ENCODE results near the gene UQCRC1. TPM values are rescaled to one million over a fixed set of nuclear protein-coding genes. Genes with fewer than 3 reads are reported as not detected.

Gene UQCRC1
- total RNA-seq, 1 experiment from 2014 or later = 288 TPM

DNA sequence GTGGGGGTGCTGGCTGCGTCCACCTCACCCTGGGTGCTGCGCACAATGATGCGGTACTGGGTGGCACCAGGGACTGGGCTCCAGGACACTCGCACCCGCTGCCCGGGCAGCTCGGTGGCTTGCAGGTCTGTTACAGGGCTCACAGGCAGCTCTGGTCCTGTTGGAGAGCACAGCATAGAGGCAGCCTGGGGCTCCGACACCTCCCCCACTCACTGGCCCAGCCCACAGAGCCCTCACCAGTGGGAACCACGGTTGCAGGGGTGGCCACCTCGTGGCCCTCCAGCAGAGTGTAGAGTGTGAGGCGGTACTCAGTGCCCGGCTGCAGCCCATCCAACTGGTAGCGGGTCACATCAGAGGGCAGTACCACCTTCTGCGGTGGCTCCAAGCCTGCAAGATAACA is 18.0 kb downstream of the UQCRC1 start:
- no peak for DNase-seq (ENCODE audit: low read depth, low spot score)
- in situ Hi-C loops (cut with HindIII; ENCODE audit: low pct_unique_long_range_greater_than_20kb, low sequenced_read_pairs) = no loop called here

DNA sequence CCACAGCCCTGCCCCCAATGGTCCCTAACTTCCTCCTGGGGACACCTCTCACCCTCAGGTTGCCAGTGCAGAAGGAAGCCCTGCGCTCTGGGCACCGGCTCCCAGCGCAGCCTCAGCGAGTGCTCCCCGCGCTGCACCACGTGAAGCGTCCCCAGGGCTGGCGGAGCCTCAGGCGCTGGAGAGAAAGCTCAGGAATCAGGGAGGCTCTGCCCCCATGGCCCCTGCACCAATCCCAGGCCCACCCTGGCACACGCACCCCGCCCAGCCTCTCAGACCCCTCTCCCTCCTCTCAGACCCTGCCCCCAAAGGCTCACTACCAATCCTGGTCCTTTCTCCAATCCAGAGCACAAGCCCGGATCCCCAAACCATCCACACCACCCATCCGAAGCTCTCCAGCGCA is 21.2 kb downstream of the UQCRC1 start:
- DNase-seq (ENCODE audit: low read depth, low spot score) = no peak
- in situ Hi-C loops (cut with HindIII; ENCODE audit: low pct_unique_long_range_greater_than_20kb, low sequenced_read_pairs) = no loop called here

DNA sequence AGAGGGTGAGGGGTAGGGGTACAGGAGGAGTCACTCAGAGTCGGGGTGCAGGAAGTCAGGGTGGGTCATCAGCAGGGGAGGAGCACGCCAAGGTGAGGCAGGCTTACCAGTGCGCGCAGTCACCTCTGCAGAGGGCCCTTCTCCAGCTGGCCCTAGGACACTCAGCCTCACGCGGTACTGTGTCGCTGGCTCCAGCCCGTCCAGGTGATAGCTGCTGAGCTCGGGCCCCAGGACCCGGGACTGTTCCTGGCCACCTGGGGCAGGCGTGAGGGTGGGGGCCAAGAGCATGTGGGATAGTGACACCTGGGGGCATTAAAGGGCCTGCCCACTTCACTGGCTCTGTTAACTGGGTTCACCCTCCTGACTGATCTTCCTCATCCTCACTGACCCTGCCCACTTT is 21.8 kb downstream of the UQCRC1 start:
- DNase-seq (ENCODE audit: low read depth, low spot score) = no peak
- in situ Hi-C loops (cut with HindIII; ENCODE audit: low pct_unique_long_range_greater_than_20kb, low sequenced_read_pairs) = no loop called here

DNA sequence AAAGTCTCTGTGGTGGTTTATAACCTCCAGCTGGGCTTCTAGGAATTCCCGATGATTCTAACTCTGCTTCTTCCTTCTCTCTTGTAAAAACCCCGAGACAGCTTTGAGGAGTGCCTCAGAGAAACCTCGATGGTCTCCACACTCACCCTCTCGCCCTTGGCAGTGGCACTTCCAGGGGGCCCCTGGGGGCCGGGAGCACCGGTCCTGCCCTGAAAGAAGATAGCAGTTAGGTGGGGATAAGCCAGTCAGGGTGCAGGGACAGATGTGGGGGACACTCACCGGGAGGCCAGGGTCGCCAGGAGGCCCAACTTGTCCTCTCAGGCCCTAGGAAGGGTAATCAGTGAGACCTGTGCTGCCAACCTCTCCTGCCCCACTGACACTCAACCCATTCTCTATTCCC is 24.0 kb downstream of the UQCRC1 start:
- no peak for DNase-seq (ENCODE audit: low read depth, low spot score)
- in situ Hi-C loops (cut with HindIII; ENCODE audit: low pct_unique_long_range_greater_than_20kb, low sequenced_read_pairs) = no loop called here

DNA sequence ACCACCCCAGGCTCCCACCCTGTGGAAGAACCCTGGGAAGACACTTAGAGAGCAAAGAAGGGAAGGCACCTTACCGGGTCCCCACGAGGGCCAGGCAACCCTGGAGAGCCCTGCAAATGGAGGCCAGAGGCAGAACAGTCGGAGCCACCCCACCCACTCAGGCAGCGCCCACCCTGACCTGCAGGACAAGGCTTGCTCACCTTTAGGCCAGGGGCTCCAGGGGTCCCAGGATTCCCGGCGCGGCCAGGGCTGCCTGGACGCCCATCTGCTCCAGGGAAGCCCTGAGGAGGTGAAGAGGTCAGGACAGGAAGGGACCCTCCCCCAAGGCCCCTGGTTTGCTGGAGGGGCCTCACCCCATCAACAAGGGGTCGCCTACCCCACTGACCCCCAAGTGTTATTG is 24.6 kb downstream of the UQCRC1 start:
- DNase-seq (ENCODE audit: low read depth, low spot score) = no peak
- in situ Hi-C loops (cut with HindIII; ENCODE audit: low pct_unique_long_range_greater_than_20kb, low sequenced_read_pairs) = no loop called here

DNA sequence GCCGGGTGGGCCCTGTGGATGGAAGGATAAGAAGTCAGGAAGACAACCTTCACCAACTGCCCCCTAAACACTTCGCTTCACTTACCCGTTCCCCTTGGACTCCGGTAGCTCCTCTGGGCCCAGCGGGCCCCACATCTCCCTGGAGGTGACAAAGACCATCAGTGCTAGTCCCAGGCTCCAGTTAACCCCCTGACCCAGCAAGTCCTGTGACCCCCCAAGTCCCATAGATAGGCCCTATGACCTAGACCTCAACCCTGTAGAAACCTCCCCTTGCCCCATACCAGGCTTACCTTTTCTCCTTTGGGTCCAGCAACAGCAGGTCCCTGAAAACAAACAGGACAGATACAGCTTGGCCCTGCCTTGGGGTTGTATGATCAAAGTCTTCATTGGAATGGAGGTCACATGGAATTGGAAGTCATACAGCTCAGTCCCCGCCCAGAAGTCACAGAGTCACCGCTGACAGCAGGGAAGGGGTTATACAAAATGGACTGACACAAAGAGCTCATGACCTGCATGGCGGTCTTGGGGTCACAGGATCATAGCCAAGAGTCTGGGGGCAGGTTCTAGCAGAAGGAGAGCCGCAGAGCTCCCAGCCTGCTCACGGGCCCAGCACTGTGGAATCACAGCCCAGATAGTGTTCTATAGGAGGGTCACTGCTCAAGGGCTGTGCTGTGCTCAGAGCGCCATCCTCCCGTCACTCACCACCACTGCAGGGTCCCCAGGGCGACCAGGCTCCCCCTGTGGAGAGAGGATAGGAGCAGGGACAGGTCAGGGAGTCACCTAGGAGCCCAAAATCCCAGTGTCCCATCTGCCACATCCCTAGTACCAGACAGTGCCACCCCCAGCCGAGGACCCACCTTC is 27.6 kb downstream of the UQCRC1 start:
- in situ Hi-C loops (cut with HindIII; ENCODE audit: low pct_unique_long_range_greater_than_20kb, low sequenced_read_pairs) = no loop called here
- no peak for DNase-seq (ENCODE audit: low read depth, low spot score)

DNA sequence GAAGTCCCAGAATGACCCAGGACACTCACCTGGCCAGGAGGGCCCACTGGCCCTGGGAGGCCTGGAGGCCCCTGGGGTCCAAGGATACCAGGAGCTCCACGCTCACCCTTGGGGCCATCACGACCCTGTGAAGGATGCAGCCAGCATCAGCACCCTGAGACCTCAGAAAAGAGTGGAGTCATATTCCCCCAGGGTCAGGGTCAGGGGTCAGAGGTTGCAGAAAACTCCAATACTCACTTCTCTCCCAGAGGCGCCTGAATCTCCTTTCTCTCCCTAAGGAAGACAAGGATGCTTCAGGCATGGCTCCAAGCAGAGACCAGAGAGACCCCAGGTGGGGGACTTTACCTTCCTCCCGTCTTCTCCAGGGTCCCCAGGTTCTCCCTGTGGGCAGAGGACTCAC is 32.8 kb downstream of the UQCRC1 start:
- no peak for DNase-seq (ENCODE audit: low read depth, low spot score)
- in situ Hi-C loops (cut with HindIII; ENCODE audit: low pct_unique_long_range_greater_than_20kb, low sequenced_read_pairs) = no loop called here

DNA sequence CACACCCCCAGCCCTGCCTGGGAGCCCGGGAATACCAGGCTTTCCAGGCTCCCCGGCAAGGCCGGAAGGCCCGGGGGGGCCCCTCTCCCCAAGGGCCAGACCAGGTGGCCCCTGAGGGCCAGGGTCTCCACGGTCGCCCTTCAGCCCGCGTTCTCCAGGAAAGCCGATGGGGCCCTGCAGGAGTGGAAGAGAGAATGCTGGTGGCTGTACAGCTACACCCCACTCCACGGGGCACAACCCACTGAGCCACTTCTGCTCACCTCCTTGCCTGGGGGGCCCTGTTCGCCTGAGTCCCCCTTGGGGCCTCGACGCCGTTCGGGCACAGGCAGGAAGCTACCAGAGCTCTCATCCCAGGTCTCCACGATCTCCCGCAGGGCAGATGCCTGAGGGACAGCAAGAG is 34.1 kb downstream of the UQCRC1 start:
- in situ Hi-C loops (cut with HindIII; ENCODE audit: low pct_unique_long_range_greater_than_20kb, low sequenced_read_pairs) = no loop called here
- no peak for DNase-seq (ENCODE audit: low read depth, low spot score)

DNA sequence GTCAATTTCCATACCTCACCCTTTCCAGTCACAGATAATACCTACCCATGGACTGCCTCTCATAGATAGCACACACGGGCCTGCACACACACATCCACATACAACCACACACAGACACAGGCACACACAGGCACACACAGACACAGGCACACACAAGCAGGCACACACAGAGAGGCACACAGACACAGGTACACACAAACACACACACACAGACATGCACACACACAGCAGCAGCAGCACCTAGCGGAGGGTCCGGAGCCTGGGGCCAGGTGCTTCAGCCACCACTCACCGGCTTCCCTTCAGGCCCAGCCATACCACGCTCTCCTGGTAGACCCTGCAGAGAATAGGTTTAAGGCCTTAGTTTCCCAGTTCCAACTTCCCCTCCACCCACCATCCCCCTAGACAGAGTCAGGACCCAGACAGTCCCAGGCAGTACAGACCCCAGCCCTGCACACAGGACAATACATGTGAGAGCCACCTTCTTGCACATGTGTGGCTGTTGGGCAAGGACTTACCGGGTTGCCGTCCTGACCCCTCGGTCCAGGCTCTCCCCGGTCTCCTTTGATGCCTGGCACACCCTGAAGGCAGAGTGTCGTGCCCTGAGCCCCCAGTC is 35.4 kb downstream of the UQCRC1 start:
- no peak for DNase-seq (ENCODE audit: low read depth, low spot score)
- in situ Hi-C loops (cut with HindIII; ENCODE audit: low pct_unique_long_range_greater_than_20kb, low sequenced_read_pairs) = no loop called here

DNA sequence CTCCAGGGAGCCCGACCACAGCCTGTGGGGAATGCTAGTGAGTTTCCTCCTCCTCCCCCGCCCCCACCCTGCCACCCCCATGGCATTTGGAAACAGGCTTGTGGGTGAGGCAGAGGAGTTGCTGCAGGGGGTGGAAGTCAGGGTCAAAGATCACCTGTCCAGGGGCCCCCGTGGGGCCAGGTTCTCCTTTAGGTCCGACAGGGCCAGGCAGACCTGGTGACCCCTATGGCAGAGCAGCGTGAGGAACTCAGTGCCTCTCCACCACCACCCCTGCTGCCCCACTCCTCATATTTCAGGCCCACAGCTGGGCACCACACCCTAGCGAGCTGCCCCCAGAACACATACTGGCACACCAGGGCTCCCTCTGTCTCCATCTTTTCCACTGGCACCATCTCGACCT is 36.9 kb downstream of the UQCRC1 start:
- in situ Hi-C loops (cut with HindIII; ENCODE audit: low pct_unique_long_range_greater_than_20kb, low sequenced_read_pairs) = no loop called here
- no peak for DNase-seq (ENCODE audit: low read depth, low spot score)

DNA sequence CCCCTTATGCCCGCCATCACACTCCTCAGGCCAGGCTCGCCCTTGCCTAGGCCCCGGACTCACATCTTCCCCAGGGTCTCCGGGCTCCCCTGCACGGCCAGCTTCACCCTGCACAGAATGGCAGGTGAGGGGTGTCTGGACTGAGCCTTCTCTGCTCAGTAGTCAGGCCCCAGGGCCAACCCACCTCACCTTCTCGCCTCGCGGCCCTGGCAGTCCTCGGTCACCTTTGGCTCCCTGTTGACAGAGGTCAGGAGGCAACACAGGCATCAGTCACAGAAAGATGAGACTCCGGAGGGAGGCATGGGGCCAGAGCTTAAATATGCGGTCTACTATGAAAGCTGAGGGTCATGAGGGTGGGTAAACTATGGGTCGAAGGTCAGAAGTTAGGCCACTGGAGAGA is 37.5 kb downstream of the UQCRC1 start:
- DNase-seq (ENCODE audit: low read depth, low spot score) = no peak
- in situ Hi-C loops (cut with HindIII; ENCODE audit: low pct_unique_long_range_greater_than_20kb, low sequenced_read_pairs) = no loop called here

DNA sequence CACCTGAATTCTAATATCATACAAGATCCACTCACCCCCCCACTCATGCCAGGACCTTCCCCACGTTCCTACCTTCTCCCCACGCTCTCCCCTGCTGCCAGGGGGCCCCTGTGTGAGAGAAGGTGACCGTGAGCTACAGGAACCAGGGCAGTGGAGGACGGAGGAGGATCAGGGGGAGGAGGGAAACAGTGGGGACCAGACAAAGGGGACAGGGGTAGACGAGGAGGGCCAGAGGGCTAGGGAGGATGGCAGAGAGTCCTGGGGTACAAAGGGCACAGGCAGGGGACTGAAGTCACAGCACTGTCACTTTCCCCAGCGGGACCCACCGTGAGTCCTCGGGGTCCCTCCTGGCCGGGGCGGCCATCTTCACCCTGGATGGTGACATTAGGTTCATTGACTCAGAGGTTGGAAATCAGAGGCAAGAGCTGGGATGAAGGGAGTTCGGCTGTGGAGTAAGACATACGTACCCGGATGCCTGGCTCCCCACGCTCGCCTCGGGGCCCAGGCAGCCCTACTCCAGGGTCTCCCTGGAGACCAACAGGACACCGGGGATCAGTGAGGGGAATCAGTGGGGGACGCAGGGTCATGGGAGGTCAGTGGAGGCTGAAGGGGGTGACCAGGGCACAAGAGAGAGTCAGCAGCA is 39.5 kb downstream of the UQCRC1 start:
- in situ Hi-C loops (cut with HindIII; ENCODE audit: low pct_unique_long_range_greater_than_20kb, low sequenced_read_pairs) = no loop called here
- no peak for DNase-seq (ENCODE audit: low read depth, low spot score)

DNA sequence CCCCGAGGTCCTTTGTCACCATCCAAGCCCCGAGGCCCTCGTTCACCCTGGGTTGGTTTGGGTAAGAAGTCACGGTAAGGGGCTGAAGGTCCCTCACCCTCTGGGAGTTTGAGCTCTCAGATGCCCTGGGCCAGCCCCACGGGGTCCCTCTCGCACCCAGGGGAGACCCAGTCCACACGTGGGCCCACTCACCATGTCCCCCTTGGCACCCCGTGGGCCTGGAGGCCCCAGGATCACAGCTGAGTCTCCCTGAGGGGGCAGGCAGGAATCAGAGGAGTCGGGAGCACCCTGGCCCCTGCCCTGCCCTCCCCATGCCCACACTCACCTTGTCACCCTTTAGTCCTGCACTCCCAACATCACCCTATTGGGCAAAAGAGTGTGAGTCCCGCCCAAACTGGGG is 40.0 kb downstream of the UQCRC1 start:
- in situ Hi-C loops (cut with HindIII; ENCODE audit: low pct_unique_long_range_greater_than_20kb, low sequenced_read_pairs) = no loop called here
- no peak for DNase-seq (ENCODE audit: low read depth, low spot score)

DNA sequence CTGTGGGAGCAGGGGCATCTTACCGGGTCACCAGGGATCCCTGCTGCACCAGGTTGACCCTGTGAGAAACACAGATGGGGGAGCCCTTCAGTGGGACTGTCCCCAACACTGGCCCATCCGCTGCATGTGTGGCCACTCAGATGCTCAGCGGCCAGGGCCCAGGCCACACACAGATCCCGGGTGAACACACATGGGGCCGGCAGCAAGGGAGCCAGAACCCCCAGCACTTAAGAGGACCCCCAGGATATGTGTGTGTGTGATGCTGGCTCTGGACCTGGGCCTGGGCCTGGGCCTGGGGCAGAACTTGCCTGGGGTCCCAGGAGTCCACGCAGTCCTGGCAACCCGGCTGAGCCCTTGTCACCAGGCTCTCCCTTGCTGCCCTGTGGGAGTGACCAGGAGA is 41.0 kb downstream of the UQCRC1 start:
- no peak for DNase-seq (ENCODE audit: low read depth, low spot score)
- in situ Hi-C loops (cut with HindIII; ENCODE audit: low pct_unique_long_range_greater_than_20kb, low sequenced_read_pairs) = no loop called here

DNA sequence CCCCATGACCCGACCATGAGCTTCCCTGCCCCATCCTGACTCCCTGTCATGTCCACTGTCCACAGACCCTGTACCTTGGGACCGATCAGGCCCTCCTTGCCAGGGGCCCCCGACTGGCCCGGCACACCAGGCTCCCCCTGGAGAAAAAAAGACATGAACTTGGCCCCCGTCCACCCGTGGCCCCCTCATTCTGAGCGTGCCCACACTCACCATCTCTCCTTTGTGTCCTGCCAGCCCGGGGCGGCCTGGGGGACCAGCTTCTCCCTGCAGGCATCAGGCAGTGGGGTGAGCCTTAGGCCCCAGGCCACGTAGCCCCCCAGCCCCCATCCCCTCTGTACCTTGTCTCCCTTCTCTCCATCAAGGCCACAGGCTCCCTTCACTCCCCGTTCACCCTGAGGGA is 41.9 kb downstream of the UQCRC1 start:
- in situ Hi-C loops (cut with HindIII; ENCODE audit: low pct_unique_long_range_greater_than_20kb, low sequenced_read_pairs) = no loop called here
- DNase-seq (ENCODE audit: low read depth, low spot score) = no peak

DNA sequence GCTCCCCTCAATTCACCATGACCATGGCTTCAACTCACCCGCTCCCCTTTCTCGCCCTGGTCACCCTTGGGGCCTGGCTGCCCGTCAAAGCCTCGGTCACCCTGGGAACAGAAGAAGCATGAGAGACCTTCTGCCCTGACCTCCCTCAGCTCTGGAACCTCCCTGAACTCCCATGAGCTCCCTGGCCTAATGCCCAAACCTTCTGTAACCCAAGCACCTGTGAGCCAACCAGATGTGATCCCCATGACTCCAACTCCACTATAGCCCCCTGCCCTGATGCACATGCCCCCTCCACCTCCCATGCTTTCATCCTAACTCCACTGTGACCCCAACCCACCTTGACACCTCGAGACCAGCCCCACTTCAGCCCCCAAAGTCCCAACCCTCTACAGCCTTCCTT is 42.4 kb downstream of the UQCRC1 start:
- DNase-seq (ENCODE audit: low read depth, low spot score) = no peak
- in situ Hi-C loops (cut with HindIII; ENCODE audit: low pct_unique_long_range_greater_than_20kb, low sequenced_read_pairs) = no loop called here

DNA sequence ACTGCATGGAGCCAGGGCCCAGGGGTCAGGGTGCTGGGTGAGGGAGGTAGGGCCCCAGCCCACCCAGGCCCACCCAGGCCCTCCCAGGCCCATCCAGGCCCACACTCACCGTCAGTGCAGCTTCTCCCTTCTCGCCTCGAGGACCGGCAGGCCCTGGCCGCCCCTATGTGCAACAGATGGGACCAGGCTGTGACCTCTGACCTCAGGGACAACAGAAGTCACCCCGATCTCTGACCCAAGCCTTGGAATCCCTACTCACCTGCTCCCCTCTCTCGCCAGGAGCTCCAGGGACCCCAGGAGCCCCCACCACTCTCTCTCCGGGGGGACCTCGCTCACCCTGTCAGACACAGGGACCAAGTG is 43.1 kb downstream of the UQCRC1 start:
- in situ Hi-C loops (cut with HindIII; ENCODE audit: low pct_unique_long_range_greater_than_20kb, low sequenced_read_pairs) = no loop called here
- DNase-seq (ENCODE audit: low read depth, low spot score) = no peak

DNA sequence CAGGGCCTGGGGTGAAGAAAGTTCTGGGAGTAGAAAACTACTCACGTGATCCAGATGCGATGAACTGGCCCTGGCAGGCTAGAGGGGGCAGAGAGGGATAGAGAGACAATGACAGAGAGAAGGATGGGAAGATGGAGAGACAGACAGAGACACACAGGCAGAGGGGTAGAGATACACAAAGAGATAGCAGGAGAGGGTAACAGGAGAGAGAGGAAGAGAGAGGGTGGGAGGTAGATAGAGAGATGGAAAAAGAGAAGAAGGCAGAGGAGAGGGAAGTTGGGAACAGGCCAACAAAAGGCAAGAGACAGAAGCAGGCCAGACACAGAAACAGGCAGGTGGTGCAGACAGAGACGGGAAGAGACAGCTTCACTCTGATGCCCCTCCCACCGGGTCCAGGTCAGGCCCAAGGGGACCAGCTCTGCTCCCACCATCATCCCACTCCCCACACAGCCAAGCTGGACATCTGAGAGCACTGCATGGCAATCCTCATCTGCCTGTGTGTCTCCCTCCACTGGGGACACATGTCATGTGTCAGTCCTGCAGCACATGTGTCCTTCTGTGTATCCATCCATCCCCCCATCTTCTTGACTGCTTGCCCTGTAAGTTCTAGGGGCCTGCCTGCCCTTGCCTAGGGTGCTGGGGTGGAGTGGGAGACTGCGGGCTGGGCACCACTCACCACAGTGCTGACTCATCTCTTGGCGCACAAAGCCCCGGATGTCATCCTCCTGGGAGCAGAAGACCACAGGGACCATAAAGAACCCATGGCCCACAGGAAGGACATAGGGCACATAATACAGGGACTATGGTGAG is 43.6 kb downstream of the UQCRC1 start:
- DNase-seq (ENCODE audit: low read depth, low spot score) = no peak
- in situ Hi-C loops (cut with HindIII; ENCODE audit: low pct_unique_long_range_greater_than_20kb, low sequenced_read_pairs) = no loop called here
